Renal cortical epithelial cell (primary cell): ENCODE results near the gene TTLL12. TPM values are rescaled to one million over a fixed set of nuclear protein-coding genes. Genes with fewer than 3 reads are reported as not detected.

Experiments used
- DNase-seq: peaks from one replicate; pipeline ENCODE4 v3.0.0-alpha.2; 2011; ENCODE audit warnings: low read depth
- total RNA-seq: library from RNA; depleted of rRNA; stranded (reverse); fragments of >200 nt; gene quantifications from 2 replicates; pipeline ENCODE4 v1.2.3, GENCODE V29; 2014

TTLL12 gene
- total RNA-seq, 1 donor from 2014 or later, result 28.8 TPM

- no peak for DNase-seq
Measured at GRCh38 chr22:43213962-43214361, 27.0 kb upstream of the TTLL12 start.

DNA sequence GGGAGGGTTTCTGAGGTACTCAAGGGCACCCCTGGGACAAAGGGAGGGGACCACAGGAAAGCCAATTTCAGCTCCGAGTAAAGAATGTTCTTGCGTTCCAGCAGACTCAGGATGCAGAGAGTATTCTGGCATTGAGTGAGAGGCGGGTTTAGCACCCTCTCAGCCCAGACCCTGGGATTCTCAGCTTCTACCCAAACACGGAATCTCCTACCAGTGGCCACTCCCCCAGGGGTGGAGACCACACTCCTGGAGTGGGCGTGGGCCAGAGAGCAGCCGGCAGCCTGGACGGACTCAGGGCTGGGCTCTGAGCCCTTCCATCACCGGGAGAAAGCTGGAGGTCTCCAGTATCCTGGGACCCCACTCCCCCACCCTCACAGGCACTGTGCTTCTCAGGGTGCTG lies 26.1 kb upstream of the TTLL12 start:
- no peak for DNase-seq

DNA sequence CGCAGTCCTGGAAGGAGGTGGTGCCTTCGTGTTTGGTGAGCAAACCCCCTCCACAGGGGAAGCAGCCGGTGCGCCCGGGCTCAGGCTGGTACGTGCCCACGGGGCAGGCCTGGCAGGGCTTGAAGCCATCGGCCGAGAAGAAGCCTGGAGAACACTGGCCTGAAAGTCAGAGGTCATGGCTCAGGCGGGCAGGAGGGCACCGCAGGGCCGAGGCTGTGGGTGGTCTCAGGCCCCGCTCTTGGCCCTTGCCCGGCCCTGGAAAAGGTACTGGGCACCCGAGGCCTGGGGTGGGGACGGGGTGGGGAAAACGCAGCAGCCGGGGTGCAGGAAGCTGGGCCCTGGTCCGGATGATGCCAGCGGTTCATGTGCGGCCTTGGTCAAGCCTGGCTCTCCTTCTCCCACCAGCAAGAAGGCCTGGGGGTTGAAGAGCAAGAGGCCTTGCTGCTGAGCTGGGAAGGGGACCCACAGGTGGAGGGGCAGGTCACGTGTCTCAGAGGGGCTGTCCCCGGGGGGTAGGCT lies 25.6 kb upstream of the TTLL12 start:
- no peak for DNase-seq

- no peak for DNase-seq
Measured at GRCh38 chr22:43211941-43212433, 25.1 kb upstream of the TTLL12 start.

DNA sequence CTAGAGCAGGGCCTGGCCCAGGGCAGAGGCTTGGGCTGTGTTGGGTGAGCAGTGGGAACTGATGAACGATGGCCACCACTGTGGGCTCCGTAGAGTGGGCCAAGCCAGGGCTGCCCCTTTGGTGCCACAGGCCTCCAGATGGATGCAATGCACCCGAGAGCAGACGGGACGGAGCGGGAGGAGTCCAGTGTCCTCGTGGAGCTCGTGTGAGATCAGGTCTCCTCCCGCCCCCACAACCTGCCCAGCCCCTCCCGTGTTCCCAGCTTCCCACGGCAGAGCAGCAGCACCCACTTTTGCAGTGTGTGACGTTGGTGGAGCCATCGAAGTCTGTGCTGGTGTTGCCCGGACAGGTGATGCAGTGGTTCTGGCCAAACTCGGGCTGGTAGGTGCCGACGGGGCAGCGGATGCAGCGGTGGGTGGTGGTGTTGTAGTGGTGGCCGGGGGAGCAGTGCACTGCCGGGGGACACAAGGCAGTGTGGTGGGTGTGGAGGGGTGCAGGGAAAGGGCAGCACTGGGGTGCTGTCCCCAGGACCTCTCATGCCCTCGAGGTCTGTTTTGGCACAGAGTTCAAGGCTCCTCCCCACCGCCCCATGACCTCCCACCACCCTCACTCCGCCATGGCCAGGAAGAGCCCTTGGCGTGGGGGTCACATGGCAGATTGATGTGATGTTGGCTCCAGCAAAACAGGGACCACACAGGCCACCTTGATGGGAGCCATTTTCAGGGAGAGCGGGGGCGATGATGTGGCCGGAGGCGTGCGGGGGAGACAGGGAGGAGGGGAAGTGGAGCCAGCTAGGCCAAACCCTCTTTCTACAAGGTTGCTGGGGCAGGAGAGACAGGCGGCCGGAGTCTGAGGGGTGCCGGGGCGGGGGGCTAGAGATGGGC lies 23.9 kb upstream of the TTLL12 start:
- no peak for DNase-seq

DNA sequence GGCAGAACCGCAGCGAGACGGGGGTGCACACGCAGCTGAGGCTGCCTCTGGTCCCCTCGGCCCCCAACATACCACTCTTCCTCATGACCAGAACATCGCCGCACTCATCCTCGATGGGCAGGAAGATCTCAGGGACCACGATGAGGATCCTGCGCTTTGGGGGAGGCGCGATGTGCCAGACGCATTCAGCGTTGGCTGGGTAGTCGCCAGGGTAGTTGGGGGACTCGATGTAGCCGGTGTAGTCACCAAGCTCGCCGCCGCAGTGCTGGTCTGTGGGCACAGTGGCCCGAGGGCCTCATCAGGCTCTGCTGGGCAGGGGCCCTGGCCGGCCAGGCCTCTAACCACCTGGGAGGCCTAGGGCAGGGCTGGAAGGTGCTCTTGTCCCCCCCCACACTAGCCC lies 23.0 kb upstream of the TTLL12 start:
- no peak for DNase-seq

GRCh38 chr22:43209523-43209890 lies 22.6 kb upstream of the TTLL12 start:
- DNase-seq, result no peak

- no peak for DNase-seq
Measured at GRCh38 chr22:43208703-43209522, 22.0 kb upstream of the TTLL12 start.

DNA sequence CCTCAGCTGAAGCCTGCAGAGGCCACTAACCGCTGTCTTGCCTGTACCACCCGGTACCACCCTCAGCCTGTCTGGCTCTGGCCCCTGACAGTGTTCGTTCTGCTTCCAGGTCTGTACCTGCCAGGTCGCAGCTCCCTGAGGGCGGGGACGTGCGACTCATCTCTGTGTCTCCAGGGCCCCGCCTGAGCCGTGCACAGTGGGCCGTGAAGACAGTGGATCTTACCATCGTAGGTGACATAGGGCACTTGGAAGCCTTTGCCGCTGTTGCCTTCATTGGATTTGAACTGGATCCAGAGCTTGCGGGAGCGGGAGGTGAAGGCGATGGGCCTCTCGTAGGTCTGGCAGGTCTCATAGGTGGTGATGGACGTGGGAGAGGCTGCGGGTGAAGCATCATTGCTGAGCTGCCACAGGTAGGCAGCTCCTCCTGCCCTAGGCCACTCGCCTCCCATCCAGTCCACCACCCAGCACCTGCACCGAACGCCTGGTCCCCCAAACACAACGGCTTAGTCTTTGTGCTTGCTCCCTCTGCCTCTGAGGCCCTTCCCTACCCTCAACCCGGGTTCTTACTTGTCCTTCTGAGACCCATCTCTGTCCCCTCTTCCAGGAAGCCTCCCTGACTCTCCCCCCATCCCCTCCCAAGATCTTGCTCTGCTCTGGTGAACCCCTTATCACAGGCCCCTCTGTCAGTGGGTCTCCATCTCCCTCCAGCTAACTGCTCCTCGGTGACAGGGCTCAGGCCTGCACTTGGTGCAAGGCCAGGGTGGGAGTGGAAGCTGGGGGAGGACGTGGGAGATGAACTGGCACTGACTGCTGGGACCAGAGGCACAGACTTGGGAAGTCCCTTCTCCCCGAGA lies 21.1 kb upstream of the TTLL12 start:
- DNase-seq, result no peak

GRCh38 chr22:43207386-43207785 lies 20.5 kb upstream of the TTLL12 start:
- no peak for DNase-seq

DNA sequence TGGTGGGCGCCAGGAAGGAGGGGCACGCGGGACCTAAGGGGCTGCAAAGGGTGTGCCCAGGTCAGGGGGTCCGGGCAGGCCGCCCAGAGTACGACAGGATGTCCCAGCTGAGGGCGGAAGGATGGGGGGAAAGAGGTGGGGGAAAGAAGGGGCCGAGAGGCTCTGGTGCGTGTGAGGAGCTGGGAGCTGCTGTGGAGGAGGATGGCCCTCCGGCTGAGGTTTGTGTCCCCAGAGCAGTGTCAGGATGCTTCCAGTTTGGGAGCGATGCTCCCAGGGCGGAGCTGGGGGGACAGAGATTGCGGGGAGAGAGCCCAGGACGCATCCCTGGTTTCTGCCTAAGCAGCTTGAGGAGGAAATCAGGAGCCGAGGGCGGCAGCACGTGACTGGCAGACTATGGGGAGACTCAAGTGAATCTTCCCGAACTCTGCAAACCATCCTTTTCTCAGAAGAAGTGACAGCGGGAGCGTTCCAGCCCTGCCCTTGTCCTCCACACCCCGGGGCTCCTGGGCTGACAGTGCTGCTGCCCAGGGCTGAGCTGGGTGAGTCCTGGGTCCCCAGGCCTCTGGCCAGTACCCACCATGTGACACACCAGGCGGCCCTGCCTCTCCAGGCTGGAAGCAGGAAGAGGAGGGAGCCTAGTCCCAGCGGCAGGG lies 19.7 kb upstream of the TTLL12 start:
- no peak for DNase-seq

DNA sequence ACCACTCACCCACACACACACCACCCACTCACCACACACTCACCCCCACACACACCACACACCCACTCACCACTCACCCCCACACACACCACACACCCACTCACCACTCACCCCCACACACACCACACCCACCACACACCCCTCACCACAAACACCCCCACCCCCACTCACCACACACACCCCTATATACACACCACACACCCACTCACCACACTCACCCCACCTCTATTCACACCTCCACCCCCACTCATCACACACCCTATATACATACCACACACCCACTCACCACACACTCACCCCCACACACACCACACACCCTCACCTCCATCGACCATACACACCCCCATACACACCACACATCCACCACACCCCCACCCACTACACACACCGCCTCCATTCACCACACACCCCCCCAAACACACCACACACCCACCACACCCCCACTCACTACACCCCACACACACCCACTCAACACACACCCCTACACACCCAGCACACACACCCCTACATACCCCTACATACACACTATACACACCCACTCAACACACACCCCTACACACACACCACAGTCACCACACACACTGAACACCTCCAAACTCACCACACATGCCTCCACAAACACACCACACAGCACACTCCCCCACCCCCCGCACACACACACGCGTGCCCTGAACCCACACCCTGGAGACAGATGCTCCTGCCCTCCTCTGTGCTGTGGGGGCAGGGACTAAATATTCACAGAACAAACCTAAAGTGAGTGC lies 19.0 kb upstream of the TTLL12 start:
- DNase-seq, result no peak

DNA sequence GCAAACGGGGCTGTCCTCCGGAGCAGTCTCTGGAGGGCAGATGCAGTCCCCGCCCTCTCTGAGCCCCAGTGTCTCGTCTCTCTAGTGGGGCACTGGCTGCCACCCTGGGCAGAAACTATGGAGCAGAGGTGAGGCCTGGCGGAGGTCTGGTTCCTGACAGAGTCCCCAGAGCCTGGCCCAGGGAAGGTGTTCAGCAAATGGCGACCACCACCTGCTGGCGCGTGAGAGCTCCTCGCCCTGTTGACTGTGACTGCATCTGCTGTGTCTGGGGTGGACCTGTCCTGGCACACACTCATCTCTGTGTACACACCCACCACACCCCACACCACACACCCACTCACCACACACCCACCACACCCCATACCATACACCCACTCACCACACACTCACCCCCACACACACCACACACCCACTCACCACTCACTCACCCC lies 18.3 kb upstream of the TTLL12 start:
- DNase-seq, result no peak

- DNase-seq, result no peak
Measured at GRCh38 chr22:43203471-43203981, 16.6 kb upstream of the TTLL12 start.

DNA sequence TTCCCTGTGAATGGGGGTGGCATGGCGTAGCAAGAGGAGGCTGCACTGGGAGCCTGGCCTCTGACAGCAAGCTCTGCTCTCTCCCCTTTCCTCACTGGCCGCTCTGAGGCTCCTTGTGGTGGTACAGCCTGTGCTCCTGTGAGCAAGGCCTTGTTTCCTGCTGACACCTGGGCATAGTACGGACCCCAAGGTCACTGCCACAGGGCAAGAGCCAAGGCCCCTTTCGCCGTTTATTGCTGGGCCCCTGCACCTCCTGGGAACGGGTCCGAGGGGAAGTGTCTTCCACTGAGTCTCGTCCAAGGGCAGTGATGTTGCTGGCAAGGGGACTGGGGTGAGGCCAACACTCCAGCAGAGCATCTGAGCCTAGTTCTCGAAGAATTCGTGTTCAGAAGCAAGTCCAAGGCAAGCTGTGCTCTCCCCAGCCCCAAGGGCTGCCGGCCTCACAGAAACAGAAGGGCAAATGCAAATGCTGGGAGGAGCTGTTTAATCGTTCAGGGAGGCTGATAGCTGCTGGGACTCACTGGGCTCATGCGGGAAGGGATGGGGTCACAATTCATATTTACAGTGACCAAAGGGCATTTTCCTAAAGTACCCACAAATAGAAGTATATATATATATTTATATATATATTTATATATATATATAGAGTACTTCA lies 15.9 kb upstream of the TTLL12 start:
- no peak for DNase-seq

GRCh38 chr22:43202326-43202725 lies 15.4 kb upstream of the TTLL12 start:
- DNase-seq, result no peak

GRCh38 chr22:43201486-43202219 lies 14.7 kb upstream of the TTLL12 start:
- no peak for DNase-seq

DNA sequence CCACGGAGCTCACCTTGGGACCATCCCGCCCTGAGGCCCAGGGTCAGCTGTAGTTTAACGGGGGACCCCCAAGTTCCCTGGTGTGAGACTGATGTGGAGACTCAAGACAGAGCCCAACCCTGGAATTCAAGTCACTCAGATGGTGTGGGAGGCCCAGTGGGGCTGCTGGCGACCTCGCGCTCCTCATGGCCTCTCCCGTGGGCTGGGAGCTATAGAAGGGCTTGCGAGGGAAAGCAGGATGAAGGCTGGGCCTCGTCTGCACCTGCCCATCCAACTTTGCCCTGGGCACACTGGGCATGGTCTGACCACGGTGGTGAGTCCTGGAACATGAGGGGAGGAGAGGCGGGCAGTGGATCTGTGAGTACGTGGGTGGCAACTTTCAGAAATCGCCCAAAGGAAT lies 13.6 kb upstream of the TTLL12 start:
- DNase-seq, result no peak

GRCh38 chr22:43200031-43200430 lies 13.1 kb upstream of the TTLL12 start:
- DNase-seq, result no peak
